Caco-2 (cell line): Measurements from ENCODE around the gene HOXA6. TPM values are rescaled to one million over a fixed set of nuclear protein-coding genes. Genes with fewer than 3 reads are reported as not detected.

Source experiments
- BruUV-seq: library from RNA; stranded (reverse); fragments of 400-500 nt; replicated peaks from 2 replicates; lab custom pipeline; 2021; lab: Mats Ljungman, UMichigan
- CTCF ChIA-PET: fragments of 300-600 bp; sonication (Branson Sonifier 250); formaldehyde crosslinking; loops from one replicate; lab custom pipeline; 2022; ENCODE audit warnings: antibody characterized with exemption; lab: Charles Lee
- POLR2A ChIA-PET: fragments of 300-600 bp; sonication (Branson Sonifier 250); formaldehyde crosslinking; loops from one replicate; lab custom pipeline; 2022; ENCODE audit warnings: antibody characterized with exemption; lab: Charles Lee
- DNase-seq, 2 experiments: peaks; one replicate each; pipeline versions ENCODE4 v3.0.0 to v3.0.0-alpha.2; 2020 to 2022
- H3K27me3 ChIP-seq: replicated peaks from 2 replicates; pipeline ENCODE4 v1.6.0; 2011; ENCODE audit warnings: low read length; ENCODE audit not compliant: control insufficient read depth, insufficient read depth
- H3K36me3 ChIP-seq: 2 replicates; pipeline ENCODE4 v1.5.1; 2011; ENCODE audit warnings: low read length; ENCODE audit not compliant: control insufficient read depth, insufficient read depth
- H3K4me1 ChIP-seq: fragments of 250-450 bp; sonication (Bioruptor Pico); 2 replicates; pipeline ENCODE4 v1.5.1; 2020; ENCODE audit warnings: mild to moderate bottlenecking
- H3K4me3 ChIP-seq: 2 replicates; pipeline ENCODE4 v1.5.1; 2011; ENCODE audit warnings: low read depth, mild to moderate bottlenecking, control low read depth, low read length
- H3K9me3 ChIP-seq: fragments of 250-450 bp; sonication (Bioruptor Pico); 2 replicates; pipeline ENCODE4 v1.5.1; 2020; ENCODE audit warnings: mild to moderate bottlenecking, moderate library complexity
- H3K27ac Mint-ChIP-seq: one replicate; pipeline ENCODE4 v1.8.0; 2022; ENCODE audit warnings: mixed read lengths; ENCODE audit not compliant: unreplicated experiment
- H3K27me3 Mint-ChIP-seq: one replicate; pipeline ENCODE4 v1.8.0; 2022; ENCODE audit warnings: mixed read lengths; ENCODE audit not compliant: insufficient read depth, unreplicated experiment
- H3K36me3 Mint-ChIP-seq: one replicate; pipeline ENCODE4 v1.8.0; 2022; ENCODE audit warnings: mild to moderate bottlenecking, mixed read lengths; ENCODE audit not compliant: insufficient read depth, unreplicated experiment
- H3K4me1 Mint-ChIP-seq: one replicate; pipeline ENCODE4 v1.8.0; 2022; ENCODE audit warnings: low read depth, mixed read lengths; ENCODE audit not compliant: unreplicated experiment
- H3K4me3 Mint-ChIP-seq: one replicate; pipeline ENCODE4 v1.8.0; 2022; ENCODE audit warnings: mild to moderate bottlenecking, moderate library complexity, mixed read lengths; ENCODE audit not compliant: unreplicated experiment
- H3K9me3 Mint-ChIP-seq: one replicate; pipeline ENCODE4 v1.8.0; 2022; ENCODE audit warnings: mixed read lengths; ENCODE audit not compliant: unreplicated experiment
- intact Hi-C: fragments of 100-400 bp; cut with micrococcal nuclease; formaldehyde crosslinking; loops from one replicate; pipeline ENCODE4 v1.10.0; 2022; ENCODE audit not compliant: unreplicated experiment
- total RNA-seq: library from RNA; stranded (reverse); gene quantifications from 2 replicates; pipeline ENCODE4 v1.2.3, GENCODE V29; 2022
- TF ChIP-seq, protein P1 (sequence below), 2 experiments: fragments of 200-600 bp in 1 of 2; IDR thresholded peaks; 1 replicate in 1 of 2; 2 replicates in 1 of 2; pipeline versions ENCODE4 v1.5.1 to v1.8.0; 2011 to 2022; ENCODE audit warnings: antibody characterized with exemption in 1 of 2, control low read depth in 1 of 2, inconsistent platforms in 1 of 2, low read depth in 1 of 2, low read length in 1 of 2, mild to moderate bottlenecking in 1 of 2, moderate library complexity in 1 of 2; ENCODE audit not compliant: insufficient read depth in 1 of 2, severe bottlenecking in 1 of 2, unreplicated experiment in 1 of 2

HOXA6 gene
- total RNA-seq, 1 experiment from 2014 or later = 5.6 TPM

DNA sequence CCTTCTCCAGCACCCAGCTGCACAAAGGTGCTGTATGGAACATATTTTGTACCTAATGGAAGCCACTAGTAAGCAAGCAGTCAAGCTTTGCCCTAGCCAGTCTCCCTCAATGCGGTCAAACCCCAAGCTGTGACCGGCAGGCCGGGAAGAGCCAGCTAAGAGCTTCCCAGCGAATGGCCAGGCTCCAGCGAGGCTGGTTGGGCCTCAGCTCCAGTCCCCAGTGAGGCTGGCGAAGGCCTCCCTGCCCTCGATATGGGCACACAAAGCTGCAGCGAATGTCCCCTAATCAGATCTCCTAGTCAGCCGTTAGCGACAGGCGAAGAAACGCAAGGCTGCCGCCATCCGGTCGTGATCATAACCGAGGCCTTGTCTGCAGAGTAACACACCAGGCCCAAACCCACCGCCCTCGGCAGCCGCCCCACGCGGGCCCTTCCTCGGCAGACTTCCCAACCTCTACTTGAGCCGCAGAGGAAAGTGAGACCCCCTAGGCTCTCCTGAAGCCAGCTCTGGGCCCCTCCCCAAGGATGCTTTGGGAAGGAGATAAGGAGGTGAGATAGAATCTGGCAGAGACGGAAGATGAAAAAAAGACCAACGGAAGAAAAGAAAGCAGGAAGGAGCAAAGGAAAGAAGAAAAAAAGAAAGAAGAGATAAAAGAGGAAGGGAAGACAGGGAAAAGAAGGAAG, 20.8 kb upstream of the HOXA6 start:
- CTCF ChIA-PET = interaction anchor here (2.8 kb wide), 1 partner anchor 11 kb away, joined by 12 read pairs; no protein-coding TSS in a partner anchor
- Histone ChIP-seq H3K27me3 (no peaks in the 10 kb centered on the region), H3K36me3 (no peaks in the 10 kb centered on the region), H3K9me3 (no peaks in the 10 kb centered on the region), H3K4me1 (peaks cover 9% of the 10 kb centered on the region; the same call in 1 of the 2 replicates), H3K4me3 (no peak overlapping the region)
- TF ChIP-seq, protein P1, sequence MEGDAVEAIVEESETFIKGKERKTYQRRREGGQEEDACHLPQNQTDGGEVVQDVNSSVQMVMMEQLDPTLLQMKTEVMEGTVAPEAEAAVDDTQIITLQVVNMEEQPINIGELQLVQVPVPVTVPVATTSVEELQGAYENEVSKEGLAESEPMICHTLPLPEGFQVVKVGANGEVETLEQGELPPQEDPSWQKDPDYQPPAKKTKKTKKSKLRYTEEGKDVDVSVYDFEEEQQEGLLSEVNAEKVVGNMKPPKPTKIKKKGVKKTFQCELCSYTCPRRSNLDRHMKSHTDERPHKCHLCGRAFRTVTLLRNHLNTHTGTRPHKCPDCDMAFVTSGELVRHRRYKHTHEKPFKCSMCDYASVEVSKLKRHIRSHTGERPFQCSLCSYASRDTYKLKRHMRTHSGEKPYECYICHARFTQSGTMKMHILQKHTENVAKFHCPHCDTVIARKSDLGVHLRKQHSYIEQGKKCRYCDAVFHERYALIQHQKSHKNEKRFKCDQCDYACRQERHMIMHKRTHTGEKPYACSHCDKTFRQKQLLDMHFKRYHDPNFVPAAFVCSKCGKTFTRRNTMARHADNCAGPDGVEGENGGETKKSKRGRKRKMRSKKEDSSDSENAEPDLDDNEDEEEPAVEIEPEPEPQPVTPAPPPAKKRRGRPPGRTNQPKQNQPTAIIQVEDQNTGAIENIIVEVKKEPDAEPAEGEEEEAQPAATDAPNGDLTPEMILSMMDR (IDR thresholded peaks at IDR 0.05; ENCODE audit: insufficient read depth in 1 of 2, low read depth in 1 of 2, low read length in 1 of 2, severe bottlenecking in 1 of 2, unreplicated experiment in 1 of 2) = no peak
- no peak overlapping the region for H3K27ac Mint-ChIP-seq
- no TSS peak for BruUV-seq
- no peaks in the 10 kb centered on the region for H3K9me3 Mint-ChIP-seq
- intact Hi-C loops = loop anchor here (10.0 kb wide), 1 partner anchor 964 kb away; the partner anchor contains the start of genes CBX3 and HNRNPA2B1
- no peak for DNase-seq
- peak overlapping the region; percentile 90 for H3K4me3 Mint-ChIP-seq
- H3K4me1 Mint-ChIP-seq = peaks cover 17% of the 10 kb centered on the region
- peaks cover 21% of the 10 kb centered on the region for H3K36me3 Mint-ChIP-seq
- POLR2A ChIA-PET = no interaction called here
- H3K27me3 Mint-ChIP-seq = no peaks in the 10 kb centered on the region

DNA sequence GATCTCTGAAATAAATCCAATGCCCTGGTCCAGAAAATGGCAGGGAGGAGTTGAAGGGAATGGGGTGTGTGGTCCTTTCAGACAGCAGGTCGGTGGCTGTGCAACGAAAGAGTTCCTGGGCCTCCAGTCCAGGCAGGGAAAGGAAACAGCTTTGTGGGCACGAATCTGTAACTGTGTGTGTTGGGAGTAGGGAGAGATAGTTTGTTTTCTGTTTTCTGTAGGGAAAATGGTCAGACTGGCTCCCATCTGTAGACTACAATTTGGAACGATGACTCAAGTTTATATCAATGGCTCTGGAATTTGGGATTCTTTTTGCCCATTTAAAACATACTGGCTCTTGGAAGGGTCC, 20.3 kb upstream of the HOXA6 start:
- BruUV-seq = no TSS peak
- H3K9me3 Mint-ChIP-seq = no peaks in the 10 kb centered on the region
- ChIA-PET CTCF (no interaction called here), POLR2A (no interaction called here)
- no peaks in the 10 kb centered on the region for H3K27me3 ChIP-seq
- H3K36me3 Mint-ChIP-seq = peaks cover 21% of the 10 kb centered on the region
- no peaks in the 10 kb centered on the region for H3K36me3 ChIP-seq
- H3K4me3 Mint-ChIP-seq = no peak overlapping the region
- TF ChIP-seq, protein P1 (IDR thresholded peaks at IDR 0.05; ENCODE audit: insufficient read depth in 1 of 2, low read depth in 1 of 2, low read length in 1 of 2, severe bottlenecking in 1 of 2, unreplicated experiment in 1 of 2) = no peak
- intact Hi-C loops = loop anchor here (10.0 kb wide), 1 partner anchor 963 kb away; the partner anchor contains the start of genes CBX3 and HNRNPA2B1
- H3K4me1 ChIP-seq = peaks cover 9% of the 10 kb centered on the region; the same call in 1 of the 2 replicates
- no peaks in the 10 kb centered on the region for H3K27me3 Mint-ChIP-seq
- no peak overlapping the region for H3K27ac Mint-ChIP-seq
- no peak overlapping the region for H3K4me3 ChIP-seq
- no peaks in the 10 kb centered on the region for H3K9me3 ChIP-seq
- DNase-seq = no peak
- peaks cover 17% of the 10 kb centered on the region for H3K4me1 Mint-ChIP-seq

DNA sequence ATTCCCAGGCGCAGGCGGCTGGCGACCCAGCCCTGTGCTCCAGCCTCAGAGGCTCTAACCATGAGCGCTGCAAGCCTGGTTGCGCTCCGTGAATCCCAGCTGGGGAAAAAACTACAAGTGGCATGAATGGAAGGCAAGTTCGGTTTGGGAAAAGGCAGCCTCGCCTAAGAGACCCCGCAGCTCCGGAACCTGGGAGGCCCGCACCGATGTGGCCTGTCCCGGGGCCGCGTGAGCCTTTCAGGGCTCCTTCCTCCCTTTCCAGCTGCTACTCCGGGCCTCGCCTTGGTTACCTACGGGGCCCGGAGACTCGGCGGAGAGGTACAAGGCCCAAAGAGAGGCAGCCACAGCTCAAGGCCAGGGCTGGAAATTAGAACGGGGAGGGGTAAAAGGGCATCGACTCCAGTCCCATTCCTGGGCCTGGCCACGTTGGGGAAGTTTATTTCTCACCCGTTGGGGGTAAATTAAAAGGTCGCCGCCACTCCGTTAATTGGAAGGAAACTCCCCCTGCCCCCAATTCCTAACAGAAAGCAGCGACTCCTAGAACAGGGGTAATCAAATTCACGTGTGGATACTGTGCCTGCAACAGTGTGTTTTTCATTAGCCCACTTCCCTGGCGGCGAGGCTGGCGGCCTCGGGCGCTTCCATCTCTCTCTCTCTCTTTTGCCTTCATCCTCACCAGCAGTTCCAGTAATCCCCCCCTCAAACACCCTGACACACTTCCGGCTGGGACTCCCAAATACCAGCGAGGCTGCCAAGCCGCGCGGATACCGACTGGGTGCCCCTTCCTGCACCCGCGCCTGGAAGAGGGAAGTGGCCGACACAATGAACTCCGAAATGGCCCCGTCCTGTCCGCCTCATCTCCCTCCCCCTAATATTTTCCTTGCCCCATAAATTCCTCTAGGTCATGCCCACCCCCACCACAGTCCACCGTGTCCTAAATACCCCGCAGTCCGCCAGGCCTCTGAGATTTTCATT, 19.2 kb upstream of the HOXA6 start:
- Mint-ChIP-seq H3K27ac (no peak overlapping the region), H3K9me3 (no peaks in the 10 kb centered on the region), H3K27me3 (no peaks in the 10 kb centered on the region), H3K36me3 (peaks cover 16% of the 10 kb centered on the region), H3K4me3 (peak overlapping the region; percentile 78), H3K4me1 (peaks cover 12% of the 10 kb centered on the region)
- Histone ChIP-seq H3K27me3 (no peaks in the 10 kb centered on the region), H3K4me1 (peaks cover 5% of the 10 kb centered on the region; the same call in 1 of the 2 replicates), H3K36me3 (no peaks in the 10 kb centered on the region), H3K9me3 (no peaks in the 10 kb centered on the region), H3K4me3 (peak overlapping the region; percentile 66)
- no TSS peak for BruUV-seq
- DNase-seq = no peak
- TF ChIP-seq, protein P1 (IDR thresholded peaks at IDR 0.05; ENCODE audit: insufficient read depth in 1 of 2, low read depth in 1 of 2, low read length in 1 of 2, severe bottlenecking in 1 of 2, unreplicated experiment in 1 of 2) = no peak
- POLR2A ChIA-PET = no interaction called here
- CTCF ChIA-PET = no interaction called here
- intact Hi-C loops = loop anchor here (10.0 kb wide), 1 partner anchor 962 kb away; the partner anchor contains the start of genes CBX3 and HNRNPA2B1
